WTC11 (cell line): ENCODE measurements around the gene INTS2. TPM values are rescaled to one million over a fixed set of nuclear protein-coding genes. Genes with fewer than 3 reads are reported as not detected.

Experiments
- ATAC-seq: fragments of 200-7000 bp; cut with Tn5 transposase; 2 replicates; pipeline ENCODE4 v1.10.0; 2021; ENCODE audit warnings: mild to moderate bottlenecking, moderate library complexity
- CTCF ChIA-PET: fragments of 300-600 bp; sonication (Branson Sonifier 250); formaldehyde crosslinking; loops from one replicate; lab custom pipeline; 2021; ENCODE audit warnings: antibody characterized with exemption; lab: Charles Lee
- POLR2A ChIA-PET: fragments of 350-600 bp; sonication (Branson Sonifier 250); formaldehyde crosslinking; loops from one replicate; lab custom pipeline; 2021; ENCODE audit warnings: antibody characterized with exemption; lab: Charles Lee
- DNase-seq: peaks from one replicate; pipeline ENCODE4 v3.0.0; 2021; ENCODE audit warnings: low spot score
- H3K27ac Mint-ChIP-seq: 2 replicates; pipeline ENCODE4 v1.8.0; 2021; ENCODE audit warnings: mixed read lengths
- H3K27me3 Mint-ChIP-seq: 2 replicates; pipeline ENCODE4 v1.8.0; 2021; ENCODE audit warnings: low read depth, mild to moderate bottlenecking, moderate library complexity, mixed read lengths
- H3K36me3 Mint-ChIP-seq: 2 replicates; pipeline ENCODE4 v1.8.0; 2021; ENCODE audit warnings: mixed read lengths
- H3K4me1 Mint-ChIP-seq: 2 replicates; pipeline ENCODE4 v1.8.0; 2022; ENCODE audit warnings: mixed read lengths
- H3K4me3 Mint-ChIP-seq: 2 replicates; pipeline ENCODE4 v1.8.0; 2021; ENCODE audit warnings: mild to moderate bottlenecking, moderate library complexity, mixed read lengths
- H3K9me3 Mint-ChIP-seq: 2 replicates; pipeline ENCODE4 v1.8.0; 2021; ENCODE audit warnings: mixed read lengths
- AR ChIP-seq: fragments of 250-450 bp; sonication (Bioruptor Pico); IDR thresholded peaks from 2 replicates; pipeline ENCODE4 v1.9.0; 2021; ENCODE audit warnings: mild to moderate bottlenecking
- ATF1 ChIP-seq: sonication (generic); formaldehyde crosslinking; IDR thresholded peaks from 2 replicates; pipeline ENCODE4 v1.8.1; 2023; ENCODE audit warnings: mild to moderate bottlenecking, moderate library complexity, missing genetic modification reagents
- CREB1 ChIP-seq: sonication (generic); formaldehyde crosslinking; IDR thresholded peaks from 2 replicates; pipeline ENCODE4 v1.8.0; 2023; ENCODE audit warnings: mild to moderate bottlenecking, missing genetic modification reagents
- E2F1 ChIP-seq: sonication (generic); formaldehyde crosslinking; IDR thresholded peaks from 2 replicates; pipeline ENCODE4 v1.8.0; 2022; ENCODE audit warnings: mild to moderate bottlenecking, missing genetic modification reagents
- E2F4 ChIP-seq: sonication (generic); formaldehyde crosslinking; IDR thresholded peaks from 2 replicates; pipeline ENCODE4 v1.8.1; 2022; ENCODE audit warnings: low read depth, mild to moderate bottlenecking, moderate library complexity, missing genetic modification reagents, borderline replicate concordance
- E2F5 ChIP-seq: sonication (generic); formaldehyde crosslinking; IDR thresholded peaks from 2 replicates; pipeline ENCODE4 v1.8.1; 2022; ENCODE audit warnings: mild to moderate bottlenecking, moderate library complexity, missing genetic modification reagents
- ETV6 ChIP-seq: sonication (generic); formaldehyde crosslinking; IDR thresholded peaks from 2 replicates; pipeline ENCODE4 v1.8.1; 2022; ENCODE audit warnings: mild to moderate bottlenecking, missing genetic modification reagents
- HMGXB4 ChIP-seq: sonication (generic); formaldehyde crosslinking; IDR thresholded peaks from 2 replicates; pipeline ENCODE4 v1.8.1; 2023; ENCODE audit warnings: mild to moderate bottlenecking, moderate library complexity, missing genetic modification reagents
- IRF2 ChIP-seq: sonication (generic); formaldehyde crosslinking; IDR thresholded peaks from 2 replicates; pipeline ENCODE4 v1.8.0; 2022; ENCODE audit warnings: low read depth, missing genetic modification reagents, borderline replicate concordance
- JAZF1 ChIP-seq: fragments of 250-450 bp; sonication (Bioruptor Pico); IDR thresholded peaks from 2 replicates; pipeline ENCODE4 v1.9.0; 2021; ENCODE audit warnings: moderate library complexity, mild to moderate bottlenecking, inconsistent platforms
- MAX ChIP-seq: sonication (generic); formaldehyde crosslinking; IDR thresholded peaks from 2 replicates; pipeline ENCODE4 v1.8.0; 2022; ENCODE audit warnings: mild to moderate bottlenecking, missing genetic modification reagents
- MLX ChIP-seq: sonication (generic); formaldehyde crosslinking; IDR thresholded peaks from 2 replicates; pipeline ENCODE4 v1.8.1; 2023; ENCODE audit warnings: mild to moderate bottlenecking, missing genetic modification reagents, moderate library complexity
- PREB ChIP-seq: sonication (generic); formaldehyde crosslinking; IDR thresholded peaks from 2 replicates; pipeline ENCODE4 v1.8.1; 2022; ENCODE audit warnings: mild to moderate bottlenecking, missing genetic modification reagents, moderate library complexity, borderline replicate concordance
- SMAD3 ChIP-seq: sonication (generic); formaldehyde crosslinking; IDR thresholded peaks from 2 replicates; pipeline ENCODE4 v1.8.0; 2022; ENCODE audit warnings: missing genetic modification reagents, mild to moderate bottlenecking, borderline replicate concordance
- TP53 ChIP-seq: sonication (generic); formaldehyde crosslinking; IDR thresholded peaks from 2 replicates; pipeline ENCODE4 v1.8.1; 2023; ENCODE audit warnings: mild to moderate bottlenecking, missing genetic modification reagents
- USF1 ChIP-seq: sonication (generic); formaldehyde crosslinking; IDR thresholded peaks from 2 replicates; pipeline ENCODE4 v1.8.0; 2022; ENCODE audit warnings: mild to moderate bottlenecking, missing genetic modification reagents
- ZBTB21 ChIP-seq: sonication (generic); formaldehyde crosslinking; IDR thresholded peaks from 2 replicates; pipeline ENCODE4 v1.8.1; 2023; ENCODE audit warnings: mild to moderate bottlenecking, missing genetic modification reagents, borderline replicate concordance
- ZNF416 ChIP-seq: fragments of 250-450 bp; sonication (Bioruptor Pico); IDR thresholded peaks from 2 replicates; pipeline ENCODE4 v1.9.0; 2021; ENCODE audit warnings: mild to moderate bottlenecking, inconsistent platforms
- ZNF512 ChIP-seq: sonication (generic); formaldehyde crosslinking; IDR thresholded peaks from 2 replicates; pipeline ENCODE4 v1.8.1; 2022; ENCODE audit warnings: missing genetic modification reagents, borderline replicate concordance
- total RNA-seq: library from RNA; stranded (reverse); gene quantifications from 3 replicates; pipeline ENCODE4 v1.2.3, GENCODE V29; 2021

Gene INTS2
- total RNA-seq, 1 experiment from 2014 or later = 24.9 TPM

GRCh38 chr17:61867033-61867432 is 60.7 kb downstream of the INTS2 start:
- ChIA-PET POLR2A (no interaction called here), CTCF (no interaction called here)
- ATAC-seq (no peak), DNase-seq (no peak)
- no peak for TF ChIP-seq PREB (CRISPR knock-in tag)
- TF ChIP-seq E2F1 (CRISPR knock-in tag) = no peak
- no peak for TF ChIP-seq ATF1
- TF ChIP-seq E2F5 (CRISPR knock-in tag) = no peak
- no peak for TF ChIP-seq ETV6 (CRISPR knock-in tag)
- TF ChIP-seq TP53 (CRISPR knock-in tag) = no peak
- no peak for TF ChIP-seq USF1 (CRISPR knock-in tag)
- no peak for TF ChIP-seq IRF2 (CRISPR knock-in tag)
- TF ChIP-seq ZNF416 (CRISPR knock-in tag) = no peak
- no peak for TF ChIP-seq JAZF1 (CRISPR knock-in tag)
- no peak for TF ChIP-seq HMGXB4
- TF ChIP-seq MAX (CRISPR knock-in tag) = no peak
- no peak for TF ChIP-seq AR (CRISPR knock-in tag)
- no peak for TF ChIP-seq E2F4
- no peak for TF ChIP-seq ZNF512 (CRISPR knock-in tag)
- no peak for TF ChIP-seq ZBTB21 (CRISPR knock-in tag)
- TF ChIP-seq SMAD3 (CRISPR knock-in tag) = no peak
- TF ChIP-seq CREB1 (CRISPR knock-in tag) = no peak
- TF ChIP-seq MLX (CRISPR knock-in tag) = no peak
- Mint-ChIP-seq H3K36me3 (peaks cover 20% of the 10 kb centered on the region), H3K4me3 (no peak overlapping the region), H3K4me1 (peaks cover 12% of the 10 kb centered on the region), H3K9me3 (no peaks in the 10 kb centered on the region), H3K27ac (no peak overlapping the region), H3K27me3 (no peaks in the 10 kb centered on the region)
